Mesendoderm (in vitro differentiated cells): ENCODE data around the gene DDIT4.

Experiments used
- DNase-seq: peaks from one replicate; pipeline ENCODE4 v3.0.0; 2013
- H2AK5ac ChIP-seq: 2 replicates; pipeline ENCODE4 v1.6.1; 2013; ENCODE audit warnings: low read length, inconsistent platforms
- H2BK120ac ChIP-seq: 2 replicates; pipeline ENCODE4 v1.6.1; 2013; ENCODE audit warnings: low read depth, mild to moderate bottlenecking, low read length, moderate library complexity, mixed read lengths
- H2BK15ac ChIP-seq: replicated peaks from 2 replicates; pipeline ENCODE4 v1.6.1; 2013; ENCODE audit warnings: low read depth, mild to moderate bottlenecking, moderate library complexity
- H2BK5ac ChIP-seq: 2 replicates; pipeline ENCODE4 v1.6.1; 2013; ENCODE audit warnings: low read length, inconsistent platforms
- H3K18ac ChIP-seq: 2 replicates; pipeline ENCODE4 v1.6.1; 2013; ENCODE audit warnings: mild to moderate bottlenecking, low read length, mixed read lengths
- H3K23ac ChIP-seq: one replicate; pipeline ENCODE4 v1.6.1; 2013; ENCODE audit warnings: low read length
- H3K27ac ChIP-seq: 2 replicates; pipeline ENCODE4 v1.5.1; 2013; ENCODE audit warnings: low read depth, mild to moderate bottlenecking, inconsistent platforms, low read length, moderate library complexity
- H3K27me3 ChIP-seq: 2 replicates; pipeline ENCODE4 v1.6.1; 2013; ENCODE audit warnings: low read length, control low read depth, mild to moderate bottlenecking, inconsistent platforms; ENCODE audit not compliant: insufficient read depth, poor library complexity
- H3K36me3 ChIP-seq: 2 replicates; pipeline ENCODE4 v1.6.1; 2013; ENCODE audit warnings: low read length, inconsistent platforms; ENCODE audit not compliant: control insufficient read depth, insufficient read depth
- H3K4ac ChIP-seq: one replicate; pipeline ENCODE4 v1.6.1; 2013; ENCODE audit warnings: low read depth, mild to moderate bottlenecking, low read length, moderate library complexity
- H3K4me1 ChIP-seq: 2 replicates; pipeline ENCODE4 v1.6.1; 2013; ENCODE audit warnings: low read depth, low read length, inconsistent platforms; ENCODE audit not compliant: control insufficient read depth
- H3K4me2 ChIP-seq: 2 replicates; pipeline ENCODE4 v1.6.1; 2013; ENCODE audit warnings: low read length
- H3K4me3 ChIP-seq: 2 replicates; pipeline ENCODE4 v1.5.1; 2013; ENCODE audit warnings: mild to moderate bottlenecking, low read length
- H3K56ac ChIP-seq: one replicate; pipeline ENCODE4 v1.6.1; 2013; ENCODE audit warnings: low read length
- H3K79me1 ChIP-seq: 2 replicates; pipeline ENCODE4 v1.6.1; 2013; ENCODE audit warnings: low read length, inconsistent platforms
- H3K79me2 ChIP-seq: 2 replicates; pipeline ENCODE4 v1.6.1; 2013; ENCODE audit warnings: mild to moderate bottlenecking, low read length; ENCODE audit not compliant: control insufficient read depth, insufficient read depth
- H3K9ac ChIP-seq: 2 replicates; pipeline ENCODE4 v1.6.1; 2013; ENCODE audit warnings: low read length, inconsistent platforms
- H4K5ac ChIP-seq: one replicate; pipeline ENCODE4 v1.6.1; 2013; ENCODE audit warnings: low read length
- H4K8ac ChIP-seq: one replicate; pipeline ENCODE4 v1.6.1; 2013; ENCODE audit warnings: low read depth, mild to moderate bottlenecking, control low read depth, low read length, moderate library complexity
- WGBS: extraction: QIAGEN DNeasy Blood & Tissue Kit; methylation state at CpG from one replicate; pipeline ENCODE4 v1.1.7; 2013; ENCODE audit warnings: low lambda C conversion rate, missing lambda C conversion rate; ENCODE audit not compliant: insufficient coverage; ENCODE audit errors: extremely low coverage; 5-methylcytosine and 5-hydroxymethylcytosine counted together

DDIT4 gene

GRCh38 chr10:72316748-72317435 is 43.2 kb downstream of the DDIT4 start:
- Histone ChIP-seq H3K9ac (no peak overlapping the region), H3K56ac (peak overlapping the region; percentile 25), H3K4me1 (peaks cover 11% of the 10 kb centered on the region), H2BK15ac (no peak overlapping the region), H3K23ac (no peak overlapping the region), H4K8ac (no peak overlapping the region), H3K79me1 (no peaks in the 10 kb centered on the region), H3K27ac (no peak overlapping the region), H2BK5ac (no peak overlapping the region), H3K27me3 (no peaks in the 10 kb centered on the region), H2BK120ac (no peak overlapping the region), H2AK5ac (no peak overlapping the region), H4K5ac (no peak overlapping the region), H3K4ac (no peak overlapping the region), H3K4me3 (no peak overlapping the region), H3K36me3 (no peaks in the 10 kb centered on the region), H3K18ac (no peak overlapping the region), H3K79me2 (no peaks in the 10 kb centered on the region), H3K4me2 (no peak overlapping the region)
- no peak for DNase-seq
- WGBS, result no CpG with 5 or more reads among the region's 12 CpGs

- no peak overlapping the region for H2BK15ac ChIP-seq
- no peaks in the 10 kb centered on the region for H3K36me3 ChIP-seq
- peaks cover 13% of the 10 kb centered on the region for H3K4me1 ChIP-seq
- H3K18ac ChIP-seq, result peak overlapping the region; percentile 77
- no peak overlapping the region for H3K4me3 ChIP-seq
- no peak overlapping the region for H4K8ac ChIP-seq
- peak overlapping the region; percentile 69 for H3K9ac ChIP-seq
- H2BK120ac ChIP-seq, result peak overlapping the region; percentile 62
- peak overlapping the region; percentile 28 for H2BK5ac ChIP-seq
- no peaks in the 10 kb centered on the region for H3K27me3 ChIP-seq
- peak overlapping the region; percentile 95 for H3K4ac ChIP-seq
- peak; percentile 77 for DNase-seq
- no peaks in the 10 kb centered on the region for H3K79me1 ChIP-seq
- H3K23ac ChIP-seq, result no peak overlapping the region
- peak overlapping the region; percentile 85 for H3K27ac ChIP-seq
- no peaks in the 10 kb centered on the region for H3K79me2 ChIP-seq
- H2AK5ac ChIP-seq, result peak overlapping the region; percentile 54
- H4K5ac ChIP-seq, result no peak overlapping the region
- no peak overlapping the region for H3K4me2 ChIP-seq
- H3K56ac ChIP-seq, result peak overlapping the region; percentile 84
- no CpG with 5 or more reads among the region's 10 CpGs for WGBS
Measured at GRCh38 chr10:72318418-72319262, 44.9 kb downstream of the DDIT4 start.

- Histone ChIP-seq H3K18ac (peak overlapping the region; percentile 77), H3K4me3 (no peak overlapping the region), H2BK5ac (peak overlapping the region; percentile 14), H3K79me2 (no peaks in the 10 kb centered on the region), H3K9ac (peak overlapping the region; percentile 69), H3K56ac (peak overlapping the region; percentile 84), H3K27me3 (no peaks in the 10 kb centered on the region), H2BK120ac (peak overlapping the region; percentile 84), H3K4me1 (peaks cover 13% of the 10 kb centered on the region), H2AK5ac (no peak overlapping the region), H4K5ac (no peak overlapping the region), H3K36me3 (no peaks in the 10 kb centered on the region), H3K4ac (peak overlapping the region; percentile 95), H3K4me2 (peak overlapping the region; percentile 24), H3K27ac (peak overlapping the region; percentile 85), H4K8ac (peak overlapping the region; percentile 7), H2BK15ac (no peak overlapping the region), H3K23ac (peak overlapping the region; percentile 36), H3K79me1 (no peaks in the 10 kb centered on the region)
- no CpG with 5 or more reads among the region's 60 CpGs for WGBS
- DNase-seq, result peak; percentile 91
Measured at GRCh38 chr10:72319416-72320254, 45.9 kb downstream of the DDIT4 start.

GRCh38 chr10:72320676-72321247 is 47.0 kb downstream of the DDIT4 start:
- H2BK15ac ChIP-seq, result no peak overlapping the region
- no peaks in the 10 kb centered on the region for H3K27me3 ChIP-seq
- H3K36me3 ChIP-seq, result no peaks in the 10 kb centered on the region
- no peak overlapping the region for H3K23ac ChIP-seq
- no peak overlapping the region for H4K8ac ChIP-seq
- peaks cover 13% of the 10 kb centered on the region for H3K4me1 ChIP-seq
- no peak overlapping the region for H2AK5ac ChIP-seq
- peak overlapping the region; percentile 32 for H3K9ac ChIP-seq
- peak overlapping the region; percentile 65 for H2BK120ac ChIP-seq
- no CpG with 5 or more reads among the region's 12 CpGs for WGBS
- H3K4me2 ChIP-seq, result no peak overlapping the region
- H3K4ac ChIP-seq, result peak overlapping the region; percentile 87
- peak overlapping the region; percentile 85 for H3K27ac ChIP-seq
- no peak overlapping the region for H3K4me3 ChIP-seq
- H4K5ac ChIP-seq, result no peak overlapping the region
- peak overlapping the region; percentile 67 for H2BK5ac ChIP-seq
- H3K79me2 ChIP-seq, result no peaks in the 10 kb centered on the region
- no peaks in the 10 kb centered on the region for H3K79me1 ChIP-seq
- peak overlapping the region; percentile 72 for H3K56ac ChIP-seq
- peak; percentile 99 for DNase-seq
- peak overlapping the region; percentile 24 for H3K18ac ChIP-seq

- Histone ChIP-seq H2BK120ac (peak overlapping the region; percentile 65), H3K9ac (peak overlapping the region; percentile 32), H3K4me2 (no peak overlapping the region), H3K4me1 (peaks cover 13% of the 10 kb centered on the region), H3K27me3 (no peaks in the 10 kb centered on the region), H3K27ac (peak overlapping the region; percentile 85), H3K79me1 (no peaks in the 10 kb centered on the region), H4K8ac (no peak overlapping the region), H3K23ac (peak overlapping the region; percentile 89), H3K4me3 (no peak overlapping the region), H3K56ac (peak overlapping the region; percentile 72), H3K4ac (peak overlapping the region; percentile 87), H3K18ac (peak overlapping the region; percentile 24), H4K5ac (no peak overlapping the region), H3K79me2 (no peaks in the 10 kb centered on the region), H2BK5ac (peak overlapping the region; percentile 87), H3K36me3 (no peaks in the 10 kb centered on the region), H2BK15ac (no peak overlapping the region), H2AK5ac (no peak overlapping the region)
- WGBS, result no CpG with 5 or more reads among the region's 13 CpGs
- peak; percentile 75 for DNase-seq
Measured at GRCh38 chr10:72321248-72322029, 47.7 kb downstream of the DDIT4 start.
